Measurements from ENCODE around the gene ACTL8.

The ACTL8 gene

DNA sequence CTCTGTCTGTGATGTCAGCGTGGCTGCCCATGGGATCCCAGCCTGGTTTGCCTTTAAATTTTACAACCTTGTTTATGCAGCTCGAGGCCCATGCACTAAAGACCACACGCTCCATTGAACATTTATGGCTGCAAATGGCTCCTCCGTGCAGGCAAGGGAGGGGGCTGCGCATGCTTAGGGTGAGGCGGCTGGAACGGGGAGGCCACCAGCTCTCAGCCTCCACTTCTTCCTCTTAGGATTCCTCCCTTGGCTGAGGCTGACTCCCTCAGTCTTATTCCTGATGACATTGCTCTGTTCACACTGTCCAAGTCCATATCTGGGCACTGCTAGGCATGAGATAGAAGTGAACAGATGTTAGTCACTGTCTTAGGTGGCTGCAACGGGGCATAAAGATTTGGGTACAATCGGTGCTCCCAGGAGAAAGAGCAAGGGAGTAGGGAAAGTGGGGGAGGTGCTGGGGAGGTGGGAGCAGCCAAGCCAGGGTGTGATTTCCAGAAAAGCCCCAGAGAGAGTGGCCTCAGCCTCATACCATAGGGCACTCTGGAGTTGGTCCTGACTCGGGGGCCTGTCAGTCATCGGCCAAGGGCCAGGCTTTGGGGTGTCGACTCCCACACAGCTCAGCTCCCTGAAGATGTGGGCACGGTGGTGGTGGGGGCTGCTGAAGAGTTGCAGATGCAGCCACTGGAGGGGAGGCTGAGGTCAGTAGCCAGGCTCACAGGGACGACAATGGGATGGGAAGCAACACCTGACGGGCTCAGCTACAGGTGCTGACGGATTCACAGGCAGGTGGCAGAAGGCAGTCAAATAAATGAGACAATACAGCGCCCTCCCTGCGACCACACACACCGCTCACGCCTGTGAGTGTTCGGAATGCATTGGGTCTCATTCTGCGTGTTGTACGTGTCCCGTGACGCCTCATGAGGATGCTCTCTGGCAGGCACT lies 37.3 kb upstream of the ACTL8 start:
- TF ChIP-seq, protein P1, sequence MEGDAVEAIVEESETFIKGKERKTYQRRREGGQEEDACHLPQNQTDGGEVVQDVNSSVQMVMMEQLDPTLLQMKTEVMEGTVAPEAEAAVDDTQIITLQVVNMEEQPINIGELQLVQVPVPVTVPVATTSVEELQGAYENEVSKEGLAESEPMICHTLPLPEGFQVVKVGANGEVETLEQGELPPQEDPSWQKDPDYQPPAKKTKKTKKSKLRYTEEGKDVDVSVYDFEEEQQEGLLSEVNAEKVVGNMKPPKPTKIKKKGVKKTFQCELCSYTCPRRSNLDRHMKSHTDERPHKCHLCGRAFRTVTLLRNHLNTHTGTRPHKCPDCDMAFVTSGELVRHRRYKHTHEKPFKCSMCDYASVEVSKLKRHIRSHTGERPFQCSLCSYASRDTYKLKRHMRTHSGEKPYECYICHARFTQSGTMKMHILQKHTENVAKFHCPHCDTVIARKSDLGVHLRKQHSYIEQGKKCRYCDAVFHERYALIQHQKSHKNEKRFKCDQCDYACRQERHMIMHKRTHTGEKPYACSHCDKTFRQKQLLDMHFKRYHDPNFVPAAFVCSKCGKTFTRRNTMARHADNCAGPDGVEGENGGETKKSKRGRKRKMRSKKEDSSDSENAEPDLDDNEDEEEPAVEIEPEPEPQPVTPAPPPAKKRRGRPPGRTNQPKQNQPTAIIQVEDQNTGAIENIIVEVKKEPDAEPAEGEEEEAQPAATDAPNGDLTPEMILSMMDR (conservative IDR thresholded peaks at IDR 0.05), result no peak

DNA sequence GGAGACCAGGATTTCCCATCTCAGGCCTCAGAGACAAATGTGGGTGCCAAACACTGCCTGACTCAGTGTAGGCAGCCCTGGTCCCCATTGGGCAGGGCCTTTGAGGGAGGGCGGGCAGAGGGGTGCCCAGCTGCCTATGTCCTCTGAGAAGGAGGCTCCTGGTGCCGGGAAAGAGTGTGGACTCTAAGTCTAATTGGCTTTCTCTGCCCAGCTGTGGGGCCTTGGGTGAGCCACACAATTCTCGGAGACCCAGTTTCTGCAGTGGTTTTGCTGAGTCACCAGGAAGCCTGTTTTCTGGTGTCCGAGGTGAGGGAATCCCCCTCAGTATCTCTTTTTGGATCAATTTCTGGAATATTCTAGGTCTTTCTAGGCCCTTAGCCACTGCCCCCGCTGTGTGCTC lies 35.3 kb upstream of the ACTL8 start:
- TF ChIP-seq, protein P1 (conservative IDR thresholded peaks at IDR 0.05), result no peak

More for the DNA sequence above, 37.3 kb upstream of the ACTL8 start:
- H3K27ac ChIP-seq, result no peak overlapping the region

GRCh38 chr1:17721444-17721843 lies 33.7 kb upstream of the ACTL8 start:
- H3K27ac ChIP-seq, result no peak overlapping the region
- TF ChIP-seq, protein P1 (conservative IDR thresholded peaks at IDR 0.05), result no peak

More for the DNA sequence above, 35.3 kb upstream of the ACTL8 start:
- no peak overlapping the region for H3K27ac ChIP-seq

GRCh38 chr1:17723684-17724083 lies 31.4 kb upstream of the ACTL8 start:
- TF ChIP-seq, protein P1 (conservative IDR thresholded peaks at IDR 0.05), result no peak
- H3K27ac ChIP-seq, result no peak overlapping the region

DNA sequence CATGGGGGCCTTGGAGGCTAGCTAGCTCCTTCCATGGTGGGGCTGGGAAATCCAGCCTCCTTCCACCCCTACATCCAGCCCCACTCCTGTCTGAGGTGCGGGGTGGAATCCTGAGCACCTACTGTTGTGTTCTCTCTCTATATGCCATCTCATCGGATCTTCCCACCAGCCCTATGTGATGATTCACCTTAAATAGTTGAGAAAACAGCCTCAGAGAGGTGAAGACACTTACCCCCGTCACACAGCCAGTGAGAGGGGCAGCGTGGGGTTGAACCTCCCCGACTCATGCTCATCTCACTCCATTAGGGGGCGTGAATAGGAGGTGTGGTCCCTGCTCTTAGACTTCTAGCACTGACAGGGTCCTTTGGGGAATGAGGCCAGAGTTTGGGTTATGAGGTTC lies 31.0 kb upstream of the ACTL8 start:
- TF ChIP-seq, protein P1 (conservative IDR thresholded peaks at IDR 0.05), result no peak
- no peak overlapping the region for H3K27ac ChIP-seq

DNA sequence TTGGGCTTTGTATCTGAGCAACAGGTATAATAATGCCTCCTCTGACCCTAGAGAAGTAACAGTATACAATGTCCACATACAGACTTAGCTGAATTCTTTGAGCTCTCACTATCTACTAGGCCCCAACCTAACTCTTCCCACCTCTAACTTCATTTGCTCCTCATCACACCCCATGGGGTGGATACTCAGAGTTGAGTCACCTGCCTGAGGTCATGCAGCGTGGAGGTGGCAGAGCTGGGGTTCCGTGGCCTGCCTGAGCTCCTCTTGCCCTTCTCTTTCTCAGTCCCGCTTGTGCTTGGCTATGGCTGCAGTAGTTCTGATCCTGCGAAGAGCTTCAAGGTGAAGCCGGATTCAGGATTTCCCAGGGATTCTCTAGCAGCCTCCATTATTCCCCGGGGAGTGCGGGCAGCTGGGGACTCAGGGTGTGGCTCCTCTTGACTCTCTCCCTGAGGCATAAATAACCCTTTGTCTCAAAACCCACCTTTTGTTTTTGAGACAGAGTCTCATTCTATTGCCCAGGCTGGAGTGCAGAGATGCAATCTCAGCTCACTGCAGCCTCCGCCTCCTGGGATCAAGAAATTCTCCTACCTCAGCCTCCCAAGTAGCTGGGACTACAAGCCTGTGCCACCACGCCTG lies 29.9 kb upstream of the ACTL8 start:
- TF ChIP-seq, protein P1 (conservative IDR thresholded peaks at IDR 0.05), result no peak
- H3K27ac ChIP-seq, result no peak overlapping the region

DNA sequence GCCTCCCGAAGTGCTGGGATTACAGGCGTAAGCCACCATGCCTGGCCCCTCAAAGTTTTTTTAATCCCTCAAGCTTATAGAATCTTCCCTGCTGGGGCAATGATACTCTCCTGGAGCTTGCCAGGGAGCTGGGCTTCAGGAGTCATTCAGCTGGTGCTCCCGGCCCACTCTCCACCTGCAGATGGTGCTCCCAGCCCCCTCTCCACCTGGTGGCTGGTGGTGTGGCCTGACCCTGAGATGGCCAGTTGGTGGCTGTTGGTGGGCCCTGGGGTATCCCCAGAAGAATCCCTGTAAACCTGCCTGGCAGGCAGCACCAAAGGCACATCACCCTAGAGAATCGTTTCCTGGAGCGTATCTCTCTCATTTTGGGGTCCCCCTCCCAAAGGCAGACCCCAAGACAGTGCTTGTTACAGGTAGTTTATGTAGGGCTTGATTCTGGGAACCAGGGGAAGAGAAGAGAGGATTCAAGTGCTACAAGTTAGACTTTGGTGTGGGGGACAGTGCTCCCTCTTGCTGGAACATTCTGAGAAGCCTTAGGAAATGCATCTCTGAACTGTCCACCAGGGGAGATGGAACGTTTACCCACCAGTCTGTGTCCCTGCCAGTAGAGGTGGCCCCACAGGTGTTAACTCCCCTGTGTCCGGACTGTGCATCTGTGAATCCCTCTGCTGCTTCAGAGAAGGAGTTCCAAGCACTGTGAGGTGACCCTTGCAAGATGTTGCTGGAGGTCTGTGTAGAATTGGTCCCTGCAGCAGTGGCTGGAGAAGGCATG lies 29.1 kb upstream of the ACTL8 start:
- no peak overlapping the region for H3K27ac ChIP-seq
- TF ChIP-seq, protein P1 (conservative IDR thresholded peaks at IDR 0.05), result 0 out of 2 replicates have a peak, but pooled peaks have one; percentile 5
